GM21515 (cell line): ENCODE data around the gene DNAJC22.
"Not testable (repeated sequence)": the region's sequence is repeated elsewhere in the genome, so short reads cannot be mapped to it uniquely, and the experiment has no call there.

Source experiments
- ATAC-seq: cut with Tn5 transposase; IDR thresholded peaks from one replicate; pipeline ENCODE4 v1.9.1; 2021; ENCODE audit not compliant: unreplicated experiment

DNAJC22 gene

DNA sequence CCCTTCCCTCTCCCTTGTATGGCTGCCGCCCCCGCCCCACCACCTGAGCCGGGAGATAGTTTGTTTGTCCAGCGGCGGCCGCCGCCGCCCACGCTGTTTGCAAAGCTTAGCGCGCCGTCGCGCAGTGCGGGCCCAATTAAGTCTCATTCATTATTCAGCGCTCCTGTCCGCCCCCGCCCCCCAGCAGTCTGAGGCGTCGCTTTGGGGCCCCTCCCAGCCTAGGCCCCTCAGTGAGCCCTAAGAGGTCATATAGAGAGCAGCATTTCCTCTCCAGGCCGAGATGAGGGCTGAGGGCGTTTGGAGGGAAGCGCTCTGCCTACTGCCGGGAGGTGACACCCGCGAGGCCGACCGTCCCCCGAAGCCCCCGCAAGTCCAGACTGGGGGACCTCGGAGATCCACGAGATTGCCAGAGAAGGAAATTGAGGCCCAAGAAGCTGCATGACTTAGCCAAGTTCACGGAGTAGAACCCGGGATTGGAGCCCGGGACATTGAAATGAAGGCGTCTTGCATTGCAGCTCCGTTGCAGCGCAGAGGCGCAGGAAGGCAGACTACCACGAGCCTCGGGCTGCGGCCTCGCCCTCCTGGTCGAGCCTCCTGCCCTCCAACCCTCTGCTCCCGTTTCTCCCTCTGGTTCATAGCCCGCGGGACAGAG, at the start of gene DNAJC22:
DNAJC22 (plus strand) TSS at position 230 of the 652 bp plus-strand sequence. CDS start 1,985 bp downstream, outside the sequence.
- no peak for ATAC-seq

DNA sequence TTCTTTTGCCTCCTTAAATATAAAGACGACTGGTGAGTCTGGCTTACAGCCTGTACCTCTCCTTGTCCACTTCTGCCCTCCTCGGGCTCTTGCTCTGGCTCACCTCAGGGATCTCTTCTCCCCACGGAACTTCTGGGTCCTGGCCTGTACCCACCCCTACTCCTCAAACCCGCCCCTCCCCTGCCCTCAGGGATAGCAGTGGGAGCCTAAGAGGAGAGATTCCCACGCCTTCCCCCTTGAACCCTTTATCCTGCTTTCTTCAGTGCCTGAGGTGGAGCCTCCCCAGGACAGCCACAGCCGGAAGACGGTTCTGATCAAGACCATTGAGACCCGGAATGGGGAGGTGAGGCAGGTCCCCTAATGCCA, 49.0 kb upstream of the DNAJC22 start:
- ATAC-seq = no peak

DNA sequence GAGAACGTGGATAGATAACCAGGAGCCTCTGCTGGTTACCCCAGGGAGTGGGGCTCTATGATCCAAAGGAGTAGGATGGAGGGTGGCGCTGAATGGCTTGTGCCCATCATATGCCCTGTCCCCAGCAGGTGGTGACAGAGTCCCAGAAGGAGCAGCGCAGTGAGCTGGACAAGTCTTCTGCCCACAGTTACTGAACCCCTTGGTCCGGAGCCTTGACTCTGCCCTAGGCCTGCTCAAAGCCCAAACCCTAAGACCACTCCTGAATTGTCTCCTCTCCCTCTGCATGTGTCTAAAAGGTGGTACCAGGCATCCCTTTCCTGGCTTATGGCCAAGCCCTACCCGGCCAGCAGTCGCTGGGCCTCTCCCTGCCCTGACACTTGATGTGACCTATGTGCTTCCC, 48.5 kb upstream of the DNAJC22 start:
- no peak for ATAC-seq

DNA sequence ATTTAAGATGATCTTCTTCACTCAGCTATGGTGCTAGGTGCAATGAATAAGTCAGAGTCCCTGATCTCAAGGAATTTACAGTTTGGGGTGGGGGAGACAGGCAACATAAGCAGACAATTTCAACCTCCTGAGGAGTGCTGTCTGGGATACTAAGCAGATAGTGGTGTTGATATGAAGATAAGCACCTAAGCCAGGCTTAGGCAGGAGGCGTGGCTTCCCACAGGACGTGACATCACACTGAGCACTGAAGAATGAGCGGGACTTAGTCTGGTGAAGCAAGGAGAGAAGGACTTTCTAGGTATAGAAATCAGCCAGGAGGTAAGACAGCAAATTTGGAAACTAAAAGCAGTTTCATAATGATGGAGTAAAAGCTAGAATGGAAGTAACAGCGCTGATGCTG, 44.9 kb upstream of the DNAJC22 start:
- ATAC-seq = no peak

DNA sequence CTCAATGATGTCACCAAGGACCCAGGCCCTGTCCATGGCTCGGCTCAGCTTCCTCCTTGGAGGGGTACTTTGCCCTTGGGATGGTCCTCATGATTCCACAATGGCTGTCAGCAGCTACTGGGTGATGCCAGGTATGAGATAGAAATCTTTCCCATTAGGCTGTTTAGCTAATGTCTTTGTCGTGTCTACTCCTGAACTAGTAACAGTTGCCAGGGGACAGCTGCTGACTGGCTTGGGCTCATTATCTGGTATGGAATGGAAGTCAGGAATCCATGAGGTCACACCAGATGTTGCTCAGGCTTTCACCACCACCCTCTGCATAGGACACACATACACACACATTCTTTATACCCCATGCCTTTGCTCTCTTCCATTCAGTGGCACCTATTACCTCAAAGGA, 42.5 kb upstream of the DNAJC22 start:
- ATAC-seq = no peak

DNA sequence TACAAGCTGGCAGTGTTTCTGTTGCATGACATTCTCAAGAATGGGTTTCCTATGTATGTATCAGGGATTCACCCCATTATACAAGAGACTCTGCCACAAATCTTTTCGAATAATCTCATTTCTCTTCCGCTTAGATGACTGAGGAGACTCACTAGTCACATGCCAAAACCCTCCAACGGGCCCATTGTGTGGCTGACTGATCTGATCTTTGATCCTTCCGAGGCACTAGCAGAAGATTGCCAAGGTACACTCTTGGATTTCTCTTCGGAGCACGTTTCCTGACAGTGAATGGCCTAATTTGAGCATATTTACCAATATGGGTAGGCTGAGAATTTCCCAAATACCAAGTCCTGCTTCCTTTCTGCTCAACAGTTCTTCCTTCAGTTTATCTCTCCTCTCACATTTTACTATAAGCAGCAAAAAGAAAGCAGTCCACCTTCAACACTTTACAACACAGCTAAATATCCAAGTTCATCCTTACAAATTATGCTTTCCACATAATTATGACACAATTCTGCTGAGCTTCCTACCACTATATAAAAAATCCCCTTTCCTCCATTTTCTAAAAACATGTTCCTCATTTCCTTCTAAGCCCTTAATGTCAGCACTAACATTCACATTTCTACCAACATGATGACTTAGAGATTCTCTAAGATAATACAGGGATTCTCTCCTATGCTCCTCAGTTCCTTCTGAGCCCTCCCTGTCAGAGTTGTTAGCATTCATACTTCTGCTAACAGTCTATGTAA, 40.8 kb upstream of the DNAJC22 start:
- no peak for ATAC-seq

DNA sequence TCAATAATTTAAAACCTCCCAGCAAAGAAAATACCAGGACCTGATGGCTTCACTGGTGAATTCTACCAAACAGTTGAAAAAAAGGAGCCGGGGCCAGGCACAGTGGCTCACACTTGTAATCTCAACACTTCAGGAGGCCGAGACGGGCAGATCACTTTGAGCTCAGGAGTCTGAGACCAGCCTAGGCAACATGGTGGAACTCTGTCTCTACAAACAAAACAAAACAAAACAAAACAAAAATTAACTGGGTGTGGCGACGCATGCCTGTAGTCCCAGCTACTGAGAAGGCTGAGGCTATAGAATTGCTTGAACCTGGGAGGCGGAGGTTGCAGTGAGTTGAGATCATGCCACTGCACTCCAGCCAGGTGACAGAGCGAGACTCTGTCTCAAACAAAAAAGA, 37.3 kb upstream of the DNAJC22 start:
- ATAC-seq = no peak

DNA sequence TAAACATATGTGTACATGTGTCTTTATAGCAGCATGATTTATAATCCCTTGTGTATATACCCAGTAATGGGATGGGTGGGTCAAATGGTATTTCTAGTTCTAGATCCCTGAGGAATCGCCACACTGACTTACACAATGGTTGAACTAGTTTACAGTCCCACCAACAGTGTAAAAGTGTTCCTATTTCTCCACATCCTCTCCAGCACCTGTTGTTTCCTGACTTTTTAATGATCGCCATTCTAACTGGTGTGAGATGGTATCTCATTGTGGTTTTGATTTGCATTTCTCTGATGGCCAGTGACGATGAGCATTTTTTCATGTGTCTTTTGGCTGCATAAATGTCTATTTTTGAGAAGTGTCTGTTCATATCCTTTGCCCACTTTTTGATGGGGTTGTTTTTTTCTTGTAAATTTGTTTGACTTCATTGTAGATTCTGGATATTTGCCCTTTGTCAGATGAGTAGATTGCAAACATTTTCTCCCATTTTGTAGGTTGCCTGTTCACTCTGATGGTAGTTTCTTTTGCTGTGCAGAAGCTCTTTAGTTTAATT, 36.2 kb upstream of the DNAJC22 start:
- ATAC-seq = not testable (repeated sequence)

DNA sequence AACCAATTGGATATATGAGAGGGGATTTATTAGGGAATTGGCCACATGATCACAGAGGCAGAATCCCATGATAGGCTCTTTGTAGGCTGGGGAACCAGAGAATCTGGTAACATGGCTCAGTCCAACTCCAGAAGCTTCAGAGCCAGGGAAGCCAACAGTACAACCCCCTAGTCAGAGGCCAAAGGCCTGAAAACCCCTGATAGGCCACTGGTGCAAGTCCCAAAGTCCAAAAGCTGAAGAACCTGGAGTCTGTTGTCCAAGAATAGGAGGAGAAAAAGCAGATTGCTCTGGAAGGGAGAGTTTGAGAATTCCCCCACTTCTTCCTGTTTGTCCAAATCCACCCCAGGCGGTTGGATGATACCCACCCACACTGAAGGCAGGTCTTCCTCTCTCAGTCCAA, 31.9 kb upstream of the DNAJC22 start:
- ATAC-seq = no peak

DNA sequence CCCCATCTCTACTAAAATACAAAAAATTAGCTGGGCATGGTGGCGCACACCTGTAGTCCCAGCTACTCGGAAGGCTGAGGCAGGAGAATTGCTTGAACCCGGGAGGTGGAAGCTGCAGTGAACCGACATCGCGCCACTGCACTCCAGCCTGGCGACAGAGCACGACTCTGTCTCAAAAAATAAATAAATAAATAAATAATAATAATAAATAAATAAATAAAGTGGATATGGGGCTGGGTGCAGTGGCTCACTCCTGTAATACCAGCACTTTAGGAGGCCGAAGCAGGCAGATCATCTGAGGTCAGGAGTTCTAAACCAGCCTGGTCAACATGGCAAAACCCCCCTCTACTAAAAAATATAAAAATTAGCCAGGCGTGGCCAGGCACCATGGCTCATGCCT, 29.6 kb upstream of the DNAJC22 start:
- ATAC-seq = not testable (repeated sequence)

DNA sequence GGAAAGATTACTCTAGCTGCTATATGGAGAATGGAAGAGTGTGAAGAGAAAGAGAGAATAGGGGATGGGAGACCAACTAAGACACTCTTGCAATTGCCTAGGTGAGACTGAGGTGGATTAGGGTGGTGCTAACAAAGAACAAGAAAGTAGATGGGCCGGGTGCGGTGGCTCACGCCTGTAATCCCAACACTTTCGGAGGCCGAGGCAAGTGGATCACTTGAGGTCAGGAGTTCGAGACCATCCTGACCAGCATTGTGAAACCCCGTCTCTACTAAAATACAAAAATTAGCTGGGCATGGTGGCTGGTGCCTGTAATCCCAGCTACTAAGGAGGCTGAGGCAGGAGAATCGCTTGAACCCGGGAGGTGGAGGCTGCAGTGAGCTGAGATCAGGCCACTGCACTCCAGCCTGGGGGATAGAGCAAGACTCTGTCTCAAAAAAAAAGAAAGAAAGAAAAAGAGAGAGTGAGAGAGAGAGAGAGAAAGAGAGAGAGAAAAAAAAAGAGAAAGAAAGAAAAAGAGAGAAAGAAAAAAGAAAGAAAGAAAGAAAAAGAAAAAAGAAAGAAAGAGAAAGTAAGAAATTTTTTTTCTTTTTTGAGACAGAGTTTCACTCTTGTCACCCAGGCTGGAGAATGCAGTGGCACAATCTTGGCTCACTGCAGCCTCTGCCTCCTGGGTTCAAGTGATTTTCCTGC, 26.1 kb upstream of the DNAJC22 start:
- not testable (repeated sequence) for ATAC-seq

DNA sequence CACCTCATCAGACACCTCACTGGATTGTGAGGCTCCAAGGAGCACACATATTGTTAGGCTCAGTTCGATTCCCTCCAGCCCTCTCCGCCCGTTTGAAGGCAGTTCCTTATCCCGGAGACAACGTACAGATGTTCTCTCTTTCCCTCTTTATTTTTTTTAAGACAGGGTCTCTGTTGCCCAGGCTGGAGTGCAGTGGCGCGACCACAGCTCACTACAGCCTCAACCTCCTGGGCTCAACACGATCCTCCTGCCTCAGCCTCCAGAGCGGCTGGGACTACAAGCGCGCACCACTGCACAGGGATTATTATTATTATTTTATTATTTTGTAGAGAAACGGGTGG, 24.4 kb upstream of the DNAJC22 start:
- no peak for ATAC-seq

DNA sequence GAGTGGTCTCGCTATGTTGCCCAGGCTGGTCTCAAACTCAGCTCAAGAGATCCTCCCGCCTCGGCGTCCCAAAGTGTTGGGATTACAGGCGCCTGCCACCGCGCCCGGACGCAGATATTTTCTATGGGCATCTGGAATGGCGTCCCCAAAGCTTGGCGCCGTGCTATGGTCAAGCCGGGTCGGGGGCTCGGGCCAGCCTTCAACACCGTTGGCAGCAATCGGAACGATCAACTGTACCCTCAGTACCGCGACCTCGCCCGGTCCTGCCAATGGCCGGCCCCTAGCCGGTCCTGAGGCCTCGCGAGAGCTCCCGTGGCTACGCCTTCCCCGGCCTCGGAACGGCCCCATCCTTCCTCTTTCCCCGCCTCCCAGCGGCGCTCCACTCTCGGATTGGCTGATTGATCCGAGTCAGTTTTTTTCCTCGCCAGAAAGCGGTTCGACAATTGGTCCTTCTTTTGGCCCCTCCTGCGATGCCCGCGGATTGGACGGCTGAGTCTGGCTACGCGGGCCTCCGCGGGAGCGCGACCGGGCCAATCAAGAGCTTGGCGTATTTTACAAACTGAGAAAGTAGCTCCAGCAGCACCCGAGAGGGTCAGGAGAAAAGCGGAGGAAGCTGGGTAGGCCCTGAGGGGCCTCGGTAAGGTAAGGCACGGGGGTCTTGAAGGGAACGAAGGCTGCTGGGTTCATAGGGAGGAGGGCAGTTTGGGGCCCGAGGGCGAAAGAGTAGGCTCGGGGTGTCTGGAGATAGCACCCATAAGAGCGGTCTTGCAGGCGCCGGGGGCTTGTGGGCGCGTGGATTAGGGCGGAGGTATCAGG, 23.8 kb upstream of the DNAJC22 start, which contains the start of gene TROAP:
TROAP (plus strand) TSS at position 548 of the 816 bp plus-strand sequence. CDS start 354 bp downstream, outside the sequence.
- ATAC-seq = peak; percentile 97

DNA sequence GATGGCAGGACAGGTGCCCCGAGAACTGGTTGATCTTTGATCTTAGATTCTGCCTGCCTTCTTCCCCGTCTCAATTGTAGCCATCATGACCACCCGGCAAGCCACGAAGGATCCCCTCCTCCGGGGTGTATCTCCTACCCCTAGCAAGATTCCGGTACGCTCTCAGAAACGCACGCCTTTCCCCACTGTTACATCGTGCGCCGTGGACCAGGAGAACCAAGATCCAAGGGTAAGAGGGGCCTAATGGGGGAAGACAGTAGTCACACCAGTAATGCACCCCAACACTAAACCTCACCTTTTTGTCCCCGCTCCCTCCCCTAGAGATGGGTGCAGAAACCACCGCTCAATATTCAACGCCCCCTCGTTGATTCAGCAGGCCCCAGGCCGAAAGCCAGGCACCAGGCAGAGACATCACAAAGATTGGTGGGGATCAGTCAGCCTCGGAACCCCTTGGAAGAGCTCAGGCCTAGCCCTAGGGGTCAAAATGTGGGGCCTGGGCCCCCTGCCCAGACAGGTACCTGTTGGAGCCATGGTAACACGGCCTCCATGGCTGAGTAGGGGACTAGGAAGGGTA, 23.1 kb upstream of the DNAJC22 start:
- no peak for ATAC-seq

DNA sequence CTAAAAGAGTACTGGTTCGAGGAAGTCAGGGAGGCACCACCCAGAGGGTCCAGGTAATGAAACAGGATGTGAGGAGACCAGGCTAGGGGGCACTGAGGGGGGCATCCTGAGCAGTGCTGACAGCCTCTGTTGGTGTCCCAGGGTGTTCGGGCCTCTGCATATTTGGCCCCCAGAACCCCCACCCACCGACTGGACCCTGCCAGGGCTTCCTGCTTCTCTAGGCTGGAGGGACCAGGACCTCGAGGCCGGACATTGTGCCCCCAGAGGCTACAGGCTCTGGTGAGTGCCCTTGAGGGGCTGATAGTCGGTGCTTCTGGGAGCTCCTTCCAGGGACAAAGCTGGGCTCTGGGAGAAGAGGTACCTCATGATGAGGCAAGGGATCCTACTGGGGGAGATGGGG, 21.1 kb upstream of the DNAJC22 start:
- ATAC-seq = no peak

DNA sequence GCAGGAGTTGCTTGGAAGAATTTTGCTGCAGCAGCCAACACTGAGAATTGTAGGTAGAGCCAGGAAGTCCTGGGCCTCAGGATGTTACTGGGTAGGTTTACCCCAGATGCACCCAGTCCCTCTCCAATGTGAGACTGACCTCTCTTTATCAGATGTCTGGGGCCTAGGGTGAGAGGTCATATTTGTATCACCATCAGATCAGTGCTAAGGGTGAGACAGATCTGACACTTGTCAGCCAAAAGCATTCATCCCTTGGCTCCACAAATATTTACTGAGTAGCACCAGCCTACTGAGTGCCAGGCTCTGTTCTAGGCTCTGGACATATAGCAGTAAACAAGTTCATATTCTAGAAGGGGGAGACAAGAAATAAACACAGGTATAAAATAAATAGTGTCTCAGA, 19.3 kb upstream of the DNAJC22 start:
- ATAC-seq = no peak

DNA sequence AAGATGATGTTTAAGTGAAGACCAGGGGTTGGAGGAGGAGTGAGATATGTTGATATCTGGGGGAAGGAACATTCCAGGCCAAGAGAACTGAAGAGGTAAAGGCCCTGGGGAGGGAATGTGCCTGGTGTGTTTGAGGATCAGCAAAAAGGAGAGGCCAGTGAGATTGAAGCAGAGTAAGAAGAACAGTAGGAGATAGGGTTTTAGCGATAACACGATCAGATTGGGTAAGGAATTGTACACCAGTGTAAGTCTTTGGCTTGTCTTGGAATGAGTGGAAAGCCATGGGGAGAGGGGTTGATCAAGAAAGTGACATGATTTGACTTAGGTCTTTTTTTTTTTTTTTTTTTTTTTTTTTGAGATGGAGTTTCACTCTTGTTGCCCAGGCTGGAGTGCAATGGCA, 18.8 kb upstream of the DNAJC22 start:
- ATAC-seq = no peak

DNA sequence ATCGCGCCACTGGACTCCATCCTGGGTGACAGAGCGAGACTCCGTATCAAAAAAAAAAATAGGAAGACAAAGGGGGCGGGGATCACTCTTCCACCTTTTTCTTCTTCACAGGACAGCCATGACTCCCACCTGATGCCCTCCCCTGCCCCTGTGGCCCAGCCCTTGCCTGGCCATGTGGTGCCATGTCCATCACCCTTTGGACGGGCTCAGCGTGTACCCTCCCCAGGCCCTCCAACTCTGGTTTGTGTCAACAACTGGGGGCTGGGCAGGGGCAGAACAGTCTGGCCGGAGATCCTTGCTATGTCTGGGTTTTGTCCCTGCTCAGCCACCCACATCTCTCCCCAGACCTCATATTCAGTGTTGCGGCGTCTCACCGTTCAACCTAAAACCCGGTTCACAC, 17.9 kb upstream of the DNAJC22 start:
- ATAC-seq = no peak

DNA sequence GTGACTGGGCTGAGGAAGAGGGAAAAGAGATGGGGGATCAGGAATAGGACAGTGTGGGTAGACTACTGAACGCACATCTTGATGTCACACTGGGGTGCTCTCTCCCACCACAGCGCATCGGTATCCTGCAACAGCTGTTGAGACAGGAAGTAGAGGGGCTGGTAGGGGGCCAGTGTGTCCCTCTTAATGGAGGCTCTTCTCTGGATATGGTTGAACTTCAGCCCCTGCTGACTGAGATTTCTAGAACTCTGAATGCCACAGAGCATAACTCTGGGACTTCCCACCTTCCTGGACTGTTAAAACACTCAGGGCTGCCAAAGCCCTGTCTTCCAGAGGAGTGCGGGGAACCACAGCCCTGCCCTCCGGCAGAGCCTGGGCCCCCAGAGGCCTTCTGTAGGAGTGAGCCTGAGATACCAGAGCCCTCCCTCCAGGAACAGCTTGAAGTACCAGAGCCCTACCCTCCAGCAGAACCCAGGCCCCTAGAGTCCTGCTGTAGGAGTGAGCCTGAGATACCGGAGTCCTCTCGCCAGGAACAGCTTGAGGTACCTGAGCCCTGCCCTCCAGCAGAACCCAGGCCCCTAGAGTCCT, 16.6 kb upstream of the DNAJC22 start:
- no peak for ATAC-seq

DNA sequence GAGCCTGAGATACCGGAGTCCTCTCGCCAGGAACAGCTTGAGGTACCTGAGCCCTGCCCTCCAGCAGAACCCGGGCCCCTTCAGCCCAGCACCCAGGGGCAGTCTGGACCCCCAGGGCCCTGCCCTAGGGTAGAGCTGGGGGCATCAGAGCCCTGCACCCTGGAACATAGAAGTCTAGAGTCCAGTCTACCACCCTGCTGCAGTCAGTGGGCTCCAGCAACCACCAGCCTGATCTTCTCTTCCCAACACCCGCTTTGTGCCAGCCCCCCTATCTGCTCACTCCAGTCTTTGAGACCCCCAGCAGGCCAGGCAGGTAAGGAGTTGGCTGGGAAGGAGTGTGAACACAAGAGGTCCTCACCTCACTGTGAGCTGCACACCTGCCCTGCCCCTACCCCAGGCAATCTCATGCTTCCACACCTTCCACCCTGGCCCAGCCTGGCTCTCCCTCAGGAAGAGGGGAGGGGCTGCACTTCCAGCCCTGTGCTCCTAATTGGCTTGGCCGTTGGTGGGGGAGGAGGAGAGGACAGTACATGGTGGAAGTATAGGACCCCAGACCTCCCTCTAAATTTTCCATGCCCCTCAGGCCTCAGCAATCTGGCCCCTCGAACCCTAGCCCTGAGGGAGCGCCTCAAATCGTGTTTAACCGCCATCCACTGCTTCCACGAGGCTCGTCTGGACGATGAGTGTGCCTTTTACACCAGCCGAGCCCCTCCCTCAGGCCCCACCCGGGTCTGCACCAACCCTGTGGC, 15.9 kb upstream of the DNAJC22 start:
- no peak for ATAC-seq
